ENCODE measurements around the gene ZCCHC2. TPM values are rescaled to one million over a fixed set of nuclear protein-coding genes. Genes with fewer than 3 reads are reported as not detected.

The ZCCHC2 gene
- total RNA-seq, 1 donor from 2014 or later, result 18.5 TPM

GRCh38 chr18:62617793-62618591 lies 95.2 kb downstream of the ZCCHC2 start:
- H3K9me3 Mint-ChIP-seq (ENCODE audit: low read depth), result no peaks in the 10 kb centered on the region
- no peak for TF ChIP-seq CTCF (IDR thresholded peaks at IDR 0.05; ENCODE audit: unreplicated experiment)
- H3K27me3 Mint-ChIP-seq, result peaks cover 15% of the 10 kb centered on the region
- no peaks in the 10 kb centered on the region for H3K4me1 Mint-ChIP-seq (ENCODE audit: low read depth)
- no peaks in the 10 kb centered on the region for H3K36me3 Mint-ChIP-seq (ENCODE audit: insufficient read depth)
- H3K27ac Mint-ChIP-seq, result no peak overlapping the region
- no peak for DNase-seq (ENCODE audit: low spot score, unreplicated experiment)
- no peak overlapping the region for H3K4me3 Mint-ChIP-seq (ENCODE audit: low read depth)

GRCh38 chr18:62618735-62619134 lies 95.9 kb downstream of the ZCCHC2 start:
- Mint-ChIP-seq H3K36me3 (ENCODE audit: insufficient read depth) (no peaks in the 10 kb centered on the region), H3K4me1 (ENCODE audit: low read depth) (no peaks in the 10 kb centered on the region), H3K4me3 (ENCODE audit: low read depth) (no peak overlapping the region), H3K27me3 (peaks cover 10% of the 10 kb centered on the region), H3K9me3 (ENCODE audit: low read depth) (no peaks in the 10 kb centered on the region), H3K27ac (no peak overlapping the region)
- DNase-seq (ENCODE audit: low spot score, unreplicated experiment), result no peak
- TF ChIP-seq CTCF (IDR thresholded peaks at IDR 0.05; ENCODE audit: unreplicated experiment), result no peak

GRCh38 chr18:62621546-62621945 lies 98.7 kb downstream of the ZCCHC2 start:
- Mint-ChIP-seq H3K4me3 (ENCODE audit: low read depth) (no peak overlapping the region), H3K36me3 (ENCODE audit: insufficient read depth) (no peaks in the 10 kb centered on the region), H3K27ac (no peak overlapping the region), H3K4me1 (ENCODE audit: low read depth) (no peaks in the 10 kb centered on the region), H3K9me3 (ENCODE audit: low read depth) (no peaks in the 10 kb centered on the region), H3K27me3 (peaks cover 4% of the 10 kb centered on the region)
- TF ChIP-seq CTCF (IDR thresholded peaks at IDR 0.05; ENCODE audit: unreplicated experiment), result no peak
- no peak for DNase-seq (ENCODE audit: low spot score, unreplicated experiment)

- H3K27ac Mint-ChIP-seq, result no peak overlapping the region
- H3K4me3 Mint-ChIP-seq (ENCODE audit: low read depth), result no peak overlapping the region
- DNase-seq (ENCODE audit: low spot score, unreplicated experiment), result no peak
- H3K27me3 Mint-ChIP-seq, result no peaks in the 10 kb centered on the region
- H3K9me3 Mint-ChIP-seq (ENCODE audit: low read depth), result no peaks in the 10 kb centered on the region
- H3K4me1 Mint-ChIP-seq (ENCODE audit: low read depth), result no peaks in the 10 kb centered on the region
- no peaks in the 10 kb centered on the region for H3K36me3 Mint-ChIP-seq (ENCODE audit: insufficient read depth)
- TF ChIP-seq CTCF (IDR thresholded peaks at IDR 0.05; ENCODE audit: unreplicated experiment), result no peak
These were observed 102.2 kb downstream of the ZCCHC2 start for GRCh38 chr18:62625019-62625418.

Other genes starting within 250 kb of the ZCCHC2 start
- 0.43 and 0.64 TPM in 2 replicates for gene TNFRSF11A, start 197.7 kb upstream of the ZCCHC2 start, total RNA-seq
- gene PHLPP1, start 192.5 kb downstream of the ZCCHC2 start, total RNA-seq, result 16.5 and 18.0 TPM in 2 replicates

All from progenitor cell of endocrine pancreas (in vitro differentiated cells).